ENCODE data around the gene SINHCAF.
"Not testable (repeated sequence)": the region's sequence is repeated elsewhere in the genome, so short reads cannot be mapped to it uniquely, and the experiment has no call there.

DNA sequence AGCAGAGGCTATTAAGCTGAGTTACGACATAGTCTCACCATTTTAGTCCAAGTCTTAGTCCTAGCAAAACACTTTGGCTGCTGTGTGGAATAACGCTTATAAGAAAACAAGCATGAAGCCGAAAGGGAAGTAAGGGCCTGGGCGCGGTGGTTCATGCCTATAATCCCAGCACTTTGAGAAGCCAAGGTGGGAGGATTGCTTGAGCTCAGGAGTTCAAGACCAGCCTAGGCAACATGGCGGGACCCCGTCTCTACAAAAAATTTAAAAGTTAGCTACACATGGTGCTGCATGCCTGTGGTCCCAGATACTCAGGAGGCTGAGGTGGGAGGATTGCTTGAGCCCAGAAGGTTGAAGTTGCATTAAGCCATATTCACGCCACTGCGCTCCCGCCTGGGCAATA is 83.5 kb downstream of the SINHCAF start:
- TF ChIP-seq, protein P1, sequence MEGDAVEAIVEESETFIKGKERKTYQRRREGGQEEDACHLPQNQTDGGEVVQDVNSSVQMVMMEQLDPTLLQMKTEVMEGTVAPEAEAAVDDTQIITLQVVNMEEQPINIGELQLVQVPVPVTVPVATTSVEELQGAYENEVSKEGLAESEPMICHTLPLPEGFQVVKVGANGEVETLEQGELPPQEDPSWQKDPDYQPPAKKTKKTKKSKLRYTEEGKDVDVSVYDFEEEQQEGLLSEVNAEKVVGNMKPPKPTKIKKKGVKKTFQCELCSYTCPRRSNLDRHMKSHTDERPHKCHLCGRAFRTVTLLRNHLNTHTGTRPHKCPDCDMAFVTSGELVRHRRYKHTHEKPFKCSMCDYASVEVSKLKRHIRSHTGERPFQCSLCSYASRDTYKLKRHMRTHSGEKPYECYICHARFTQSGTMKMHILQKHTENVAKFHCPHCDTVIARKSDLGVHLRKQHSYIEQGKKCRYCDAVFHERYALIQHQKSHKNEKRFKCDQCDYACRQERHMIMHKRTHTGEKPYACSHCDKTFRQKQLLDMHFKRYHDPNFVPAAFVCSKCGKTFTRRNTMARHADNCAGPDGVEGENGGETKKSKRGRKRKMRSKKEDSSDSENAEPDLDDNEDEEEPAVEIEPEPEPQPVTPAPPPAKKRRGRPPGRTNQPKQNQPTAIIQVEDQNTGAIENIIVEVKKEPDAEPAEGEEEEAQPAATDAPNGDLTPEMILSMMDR (IDR thresholded peaks at IDR 0.05), result not testable (repeated sequence)
- not testable (repeated sequence) for TF ChIP-seq POLR2A (IDR thresholded peaks at IDR 0.05; ENCODE audit: low read depth); POLR2AphosphoS5 (IDR thresholded peaks at IDR 0.05)

All from esophagus muscularis mucosa (tissue), 3 donors.